ENCODE measurements around the gene RASIP1.
A peak's percentile ranks its signal among the peaks of the same experiment; 100 is the strongest.
"Not testable (repeated sequence)": the region's sequence is repeated elsewhere in the genome, so short reads cannot be mapped to it uniquely, and the experiment has no call there.

RASIP1 gene

GRCh38 chr19:48703316-48703715, 37.1 kb downstream of the RASIP1 start:
- no peak for DNase-seq

- no peak for DNase-seq
Observed at GRCh38 chr19:48702701-48703100, 37.7 kb downstream of the RASIP1 start.

- no peak for DNase-seq
Observed at GRCh38 chr19:48698046-48698445, 42.4 kb downstream of the RASIP1 start.

GRCh38 chr19:48696353-48697010, 43.9 kb downstream of the RASIP1 start:
- no peak for DNase-seq

GRCh38 chr19:48695743-48696352, 44.6 kb downstream of the RASIP1 start, which contains the start of gene FUT2:
TSS of gene FUT2 (plus strand) at chr19:48695971. CDS start at chr19:48702957, 6,986 bp downstream.
- DNase-seq: no peak

- not testable (repeated sequence) for DNase-seq
Observed at GRCh38 chr19:48693629-48694028, 46.8 kb downstream of the RASIP1 start.

- DNase-seq: no peak
Observed at GRCh38 chr19:48689449-48689848, 51.0 kb downstream of the RASIP1 start.

- no peak for DNase-seq
Observed at GRCh38 chr19:48687776-48688175, 52.6 kb downstream of the RASIP1 start.

- DNase-seq: not testable (repeated sequence)
Observed at GRCh38 chr19:48686637-48687036, 53.8 kb downstream of the RASIP1 start.

- no peak for DNase-seq
Observed at GRCh38 chr19:48686088-48686487, 54.3 kb downstream of the RASIP1 start.

GRCh38 chr19:48685583-48685982, 54.8 kb downstream of the RASIP1 start:
- no peak for DNase-seq

- DNase-seq: peak; percentile 71
Observed at GRCh38 chr19:48683349-48683748, 57.1 kb downstream of the RASIP1 start.

GRCh38 chr19:48681127-48681470, 59.3 kb downstream of the RASIP1 start:
- no peak for DNase-seq

- no peak for DNase-seq
Observed at GRCh38 chr19:48680436-48681126, 59.8 kb downstream of the RASIP1 start.

GRCh38 chr19:48680006-48680405, 60.4 kb downstream of the RASIP1 start:
- DNase-seq: not testable (repeated sequence)

GRCh38 chr19:48678201-48678600, 62.2 kb downstream of the RASIP1 start:
- no peak for DNase-seq

GRCh38 chr19:48676887-48677286, 63.5 kb downstream of the RASIP1 start:
- DNase-seq: no peak

GRCh38 chr19:48676487-48676886, 63.9 kb downstream of the RASIP1 start:
- no peak for DNase-seq

- peak; percentile 88 for DNase-seq
Observed at GRCh38 chr19:48674921-48675824, 65.2 kb downstream of the RASIP1 start.

GRCh38 chr19:48674216-48674809, 66.1 kb downstream of the RASIP1 start:
- DNase-seq: no peak

GRCh38 chr19:48673436-48674100, 66.8 kb downstream of the RASIP1 start:
- no peak for DNase-seq

- no peak for DNase-seq
Observed at GRCh38 chr19:48672994-48673393, 67.4 kb downstream of the RASIP1 start, which contains the start of gene NTN5. TSS of gene NTN5 (minus strand) at chr19:48673017. CDS start at chr19:48670986, 2,031 bp downstream.
